ENCODE data around the gene PHF19. TPM values are rescaled to one million over a fixed set of nuclear protein-coding genes. Genes with fewer than 3 reads are reported as not detected.

The PHF19 gene
- total and polyA plus RNA-seq, 2 experiments from 2014 or later, result 16.8 to 31.0 TPM

DNA sequence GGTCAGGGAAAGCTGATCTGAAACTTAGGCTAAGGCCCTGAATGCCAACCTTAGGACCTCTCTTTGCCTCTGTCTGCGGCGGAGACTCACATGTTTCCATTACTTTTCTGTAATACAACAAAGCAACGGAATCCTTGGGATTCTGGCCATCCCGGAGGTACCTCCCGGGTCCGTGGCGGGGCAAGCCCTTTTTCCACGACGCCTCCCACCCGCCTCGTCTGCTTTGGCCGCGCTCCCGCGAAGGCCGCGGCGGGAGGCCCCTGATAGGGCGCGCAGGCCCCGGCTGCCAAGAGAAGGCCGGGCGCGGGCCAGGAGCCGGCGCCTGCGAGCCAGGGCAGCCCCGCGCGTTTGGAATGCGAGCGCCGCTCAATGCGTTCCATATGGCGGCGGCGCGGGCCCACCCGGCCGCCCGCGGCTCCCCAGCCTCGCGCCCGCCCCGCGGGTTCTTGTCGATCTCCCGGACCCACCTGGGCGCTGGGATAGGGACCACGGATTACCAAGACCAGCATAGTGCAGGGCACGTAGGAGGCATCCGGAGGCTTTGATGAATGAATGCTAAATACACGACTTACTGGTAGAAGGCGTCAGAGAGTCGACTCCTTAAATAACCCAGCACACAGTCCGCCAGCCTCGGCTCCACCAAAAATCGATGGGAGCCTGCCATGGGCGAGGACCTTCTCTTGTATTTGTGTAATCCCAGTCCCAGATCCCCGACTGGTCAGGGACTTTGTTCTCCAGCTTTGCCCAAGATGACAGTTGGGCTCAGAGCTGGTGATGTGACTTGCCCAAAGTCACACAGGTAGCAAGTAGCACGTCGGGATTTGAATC lies 17.5 kb upstream of the PHF19 start:
- peak overlapping the region; percentile 85 for H3K4me2 ChIP-seq
- DNase-seq (ENCODE audit: low spot score), result peak; percentile 85
- Mint-ChIP-seq H3K4me1 (peaks cover 20% of the 10 kb centered on the region), H3K4me3 (peak overlapping the region; percentile 61; the same call in 2 of the 3 replicates), H3K27me3 (ENCODE audit: insufficient read depth, low read depth, poor library complexity) (peaks cover 19% of the 10 kb centered on the region), H3K9me3 (no peaks in the 10 kb centered on the region), H3K36me3 (ENCODE audit: low read depth) (no peaks in the 10 kb centered on the region), H3K27ac (no peak overlapping the region)
- no peak overlapping the region for H3K27ac ChIP-seq (ENCODE audit: low read depth)
- H3K36me3 ChIP-seq (ENCODE audit: insufficient read depth), result no peaks in the 10 kb centered on the region
- no peaks in the 10 kb centered on the region for H3K79me2 ChIP-seq (replicated peaks; ENCODE audit: insufficient read depth)
- no peak for TF ChIP-seq POLR2AphosphoS5 (IDR thresholded peaks at IDR 0.05; ENCODE audit: low read depth)
- no peak for TF ChIP-seq EZH2 (IDR thresholded peaks at IDR 0.05; ENCODE audit: low read depth, unreplicated experiment)
- peaks cover 21% of the 10 kb centered on the region for H3K27me3 ChIP-seq (ENCODE audit: insufficient read depth)
- H3K4me1 ChIP-seq (ENCODE audit: insufficient read depth), result peaks cover 9% of the 10 kb centered on the region; the same call in 1 of the 2 replicates
- ATAC-seq, result peak; percentile 91
- peak overlapping the region; percentile 99 for H2AFZ ChIP-seq
- H4K20me1 ChIP-seq (replicated peaks; ENCODE audit: insufficient read depth), result no peaks in the 10 kb centered on the region
- H3K9me2 ChIP-seq (ENCODE audit: insufficient read depth), result no peaks in the 10 kb centered on the region
- peaks cover 8% of the 10 kb centered on the region for H3F3A ChIP-seq (replicated peaks; ENCODE audit: low read depth)
- peak overlapping the region; percentile 57 for H3K4me3 ChIP-seq

- ATAC-seq, result no peak
These were observed 16.8 kb upstream of the PHF19 start for GRCh38 chr9:120893611-120894307.

More at GRCh38 chr9:120893611-120894307, 16.8 kb upstream of the PHF19 start:
- DNase-seq (ENCODE audit: low spot score), result no peak
- peaks cover 21% of the 10 kb centered on the region for H3K27me3 ChIP-seq (ENCODE audit: insufficient read depth)
- peak overlapping the region; percentile 85 for H3K4me2 ChIP-seq
- no peak overlapping the region for H3K27ac ChIP-seq (ENCODE audit: low read depth)
- H3K4me3 Mint-ChIP-seq, result peak overlapping the region; percentile 32; the same call in 1 of the 3 replicates
- no peaks in the 10 kb centered on the region for H3K36me3 Mint-ChIP-seq (ENCODE audit: low read depth)
- peaks cover 9% of the 10 kb centered on the region; the same call in 1 of the 2 replicates for H3K4me1 ChIP-seq (ENCODE audit: insufficient read depth)
- H3K4me3 ChIP-seq, result peak overlapping the region; percentile 57
- no peak for TF ChIP-seq NANOG (IDR thresholded peaks at IDR 0.05; ENCODE audit: borderline replicate concordance)
- no peak for TF ChIP-seq STAT1 (IDR thresholded peaks at IDR 0.05; ENCODE audit: unreplicated experiment)
- no peak for TF ChIP-seq POLR2AphosphoS5 (IDR thresholded peaks at IDR 0.05; ENCODE audit: low read depth)
- TF ChIP-seq, protein P1, sequence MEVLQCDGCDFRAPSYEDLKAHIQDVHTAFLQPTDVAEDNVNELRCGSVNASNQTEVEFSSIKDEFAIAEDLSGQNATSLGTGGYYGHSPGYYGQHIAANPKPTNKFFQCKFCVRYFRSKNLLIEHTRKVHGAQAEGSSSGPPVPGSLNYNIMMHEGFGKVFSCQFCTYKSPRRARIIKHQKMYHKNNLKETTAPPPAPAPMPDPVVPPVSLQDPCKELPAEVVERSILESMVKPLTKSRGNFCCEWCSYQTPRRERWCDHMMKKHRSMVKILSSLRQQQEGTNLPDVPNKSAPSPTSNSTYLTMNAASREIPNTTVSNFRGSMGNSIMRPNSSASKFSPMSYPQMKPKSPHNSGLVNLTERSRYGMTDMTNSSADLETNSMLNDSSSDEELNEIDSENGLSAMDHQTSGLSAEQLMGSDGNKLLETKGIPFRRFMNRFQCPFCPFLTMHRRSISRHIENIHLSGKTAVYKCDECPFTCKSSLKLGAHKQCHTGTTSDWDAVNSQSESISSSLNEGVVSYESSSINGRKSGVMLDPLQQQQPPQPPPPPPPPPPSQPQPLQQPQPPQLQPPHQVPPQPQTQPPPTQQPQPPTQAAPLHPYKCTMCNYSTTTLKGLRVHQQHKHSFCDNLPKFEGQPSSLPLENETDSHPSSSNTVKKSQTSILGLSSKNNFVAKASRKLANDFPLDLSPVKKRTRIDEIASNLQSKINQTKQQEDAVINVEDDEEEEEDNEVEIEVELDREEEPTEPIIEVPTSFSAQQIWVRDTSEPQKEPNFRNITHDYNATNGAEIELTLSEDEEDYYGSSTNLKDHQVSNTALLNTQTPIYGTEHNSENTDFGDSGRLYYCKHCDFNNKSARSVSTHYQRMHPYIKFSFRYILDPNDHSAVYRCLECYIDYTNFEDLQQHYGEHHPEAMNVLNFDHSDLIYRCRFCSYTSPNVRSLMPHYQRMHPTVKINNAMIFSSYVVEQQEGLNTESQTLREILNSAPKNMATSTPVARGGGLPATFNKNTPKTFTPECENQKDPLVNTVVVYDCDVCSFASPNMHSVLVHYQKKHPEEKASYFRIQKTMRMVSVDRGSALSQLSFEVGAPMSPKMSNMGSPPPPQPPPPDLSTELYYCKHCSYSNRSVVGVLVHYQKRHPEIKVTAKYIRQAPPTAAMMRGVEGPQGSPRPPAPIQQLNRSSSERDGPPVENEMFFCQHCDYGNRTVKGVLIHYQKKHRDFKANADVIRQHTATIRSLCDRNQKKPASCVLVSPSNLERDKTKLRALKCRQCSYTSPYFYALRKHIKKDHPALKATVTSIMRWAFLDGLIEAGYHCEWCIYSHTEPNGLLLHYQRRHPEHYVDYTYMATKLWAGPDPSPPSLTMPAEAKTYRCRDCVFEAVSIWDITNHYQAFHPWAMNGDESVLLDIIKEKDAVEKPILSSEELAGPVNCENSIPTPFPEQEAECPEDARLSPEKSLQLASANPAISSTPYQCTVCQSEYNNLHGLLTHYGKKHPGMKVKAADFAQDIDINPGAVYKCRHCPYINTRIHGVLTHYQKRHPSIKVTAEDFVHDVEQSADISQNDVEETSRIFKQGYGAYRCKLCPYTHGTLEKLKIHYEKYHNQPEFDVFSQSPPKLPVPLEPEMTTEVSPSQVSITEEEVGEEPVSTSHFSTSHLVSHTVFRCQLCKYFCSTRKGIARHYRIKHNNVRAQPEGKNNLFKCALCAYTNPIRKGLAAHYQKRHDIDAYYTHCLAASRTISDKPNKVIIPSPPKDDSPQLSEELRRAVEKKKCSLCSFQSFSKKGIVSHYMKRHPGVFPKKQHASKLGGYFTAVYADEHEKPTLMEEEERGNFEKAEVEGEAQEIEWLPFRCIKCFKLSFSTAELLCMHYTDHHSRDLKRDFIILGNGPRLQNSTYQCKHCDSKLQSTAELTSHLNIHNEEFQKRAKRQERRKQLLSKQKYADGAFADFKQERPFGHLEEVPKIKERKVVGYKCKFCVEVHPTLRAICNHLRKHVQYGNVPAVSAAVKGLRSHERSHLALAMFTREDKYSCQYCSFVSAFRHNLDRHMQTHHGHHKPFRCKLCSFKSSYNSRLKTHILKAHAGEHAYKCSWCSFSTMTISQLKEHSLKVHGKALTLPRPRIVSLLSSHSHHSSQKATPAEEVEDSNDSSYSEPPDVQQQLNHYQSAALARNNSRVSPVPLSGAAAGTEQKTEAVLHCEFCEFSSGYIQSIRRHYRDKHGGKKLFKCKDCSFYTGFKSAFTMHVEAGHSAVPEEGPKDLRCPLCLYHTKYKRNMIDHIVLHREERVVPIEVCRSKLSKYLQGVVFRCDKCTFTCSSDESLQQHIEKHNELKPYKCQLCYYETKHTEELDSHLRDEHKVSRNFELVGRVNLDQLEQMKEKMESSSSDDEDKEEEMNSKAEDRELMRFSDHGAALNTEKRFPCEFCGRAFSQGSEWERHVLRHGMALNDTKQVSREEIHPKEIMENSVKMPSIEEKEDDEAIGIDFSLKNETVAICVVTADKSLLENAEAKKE (CRISPR knock-in tag; IDR thresholded peaks at IDR 0.05), result no peak
- no peak for TF ChIP-seq EZH2phosphoT487 (IDR thresholded peaks at IDR 0.05; ENCODE audit: unreplicated experiment)
- TF ChIP-seq CREB1 (CRISPR knock-in tag; IDR thresholded peaks at IDR 0.05; ENCODE audit: low read depth), result no peak
- no peaks in the 10 kb centered on the region for H3K79me2 ChIP-seq (replicated peaks; ENCODE audit: insufficient read depth)
- no peaks in the 10 kb centered on the region for H3K9me2 ChIP-seq (ENCODE audit: insufficient read depth)
- H3K4me1 Mint-ChIP-seq, result peaks cover 20% of the 10 kb centered on the region
- H3K27ac Mint-ChIP-seq, result no peak overlapping the region
- no peaks in the 10 kb centered on the region for H4K20me1 ChIP-seq (replicated peaks; ENCODE audit: insufficient read depth)
- H3K9me3 Mint-ChIP-seq, result no peaks in the 10 kb centered on the region
- H3F3A ChIP-seq (replicated peaks; ENCODE audit: low read depth), result peaks cover 8% of the 10 kb centered on the region
- peaks cover 18% of the 10 kb centered on the region for H3K27me3 Mint-ChIP-seq (ENCODE audit: insufficient read depth, low read depth, poor library complexity)
- H2AFZ ChIP-seq, result peak overlapping the region; percentile 99
- H3K36me3 ChIP-seq (ENCODE audit: insufficient read depth), result no peaks in the 10 kb centered on the region

Measured in GM23338 (cell line).